ENCODE data around the gene ITGB1.

GRCh38 chr10:32878646-32879045, 79.4 kb downstream of the ITGB1 start:
- TF ChIP-seq CTCF (IDR thresholded peaks at IDR 0.05) (no peak), POLR2A (IDR thresholded peaks at IDR 0.05) (no peak)
